ENCODE results near the gene C1orf146.

Gene C1orf146

DNA sequence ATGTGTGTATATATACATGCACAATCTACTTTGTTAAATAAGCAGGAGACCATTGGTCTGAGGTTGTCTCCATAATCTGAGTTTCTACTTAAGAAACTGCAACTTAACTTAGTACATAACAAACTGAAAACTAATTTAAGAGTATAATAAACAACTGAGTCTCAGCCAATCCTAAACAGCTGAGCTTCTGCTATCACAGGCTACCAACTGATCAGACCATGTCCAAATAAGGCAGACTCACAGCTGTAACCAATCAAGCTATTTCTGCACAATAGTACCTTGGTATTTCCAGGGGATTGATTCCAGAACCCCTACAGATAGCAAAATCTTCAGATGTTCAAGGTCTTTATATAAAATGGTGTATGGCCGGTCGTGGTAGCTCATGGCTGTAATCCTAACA is 26.0 kb upstream of the C1orf146 start:
- no peak overlapping the region for H3K4me3 ChIP-seq (ENCODE audit: control insufficient read depth, low read depth, low read length)
- TF ChIP-seq, protein P1, sequence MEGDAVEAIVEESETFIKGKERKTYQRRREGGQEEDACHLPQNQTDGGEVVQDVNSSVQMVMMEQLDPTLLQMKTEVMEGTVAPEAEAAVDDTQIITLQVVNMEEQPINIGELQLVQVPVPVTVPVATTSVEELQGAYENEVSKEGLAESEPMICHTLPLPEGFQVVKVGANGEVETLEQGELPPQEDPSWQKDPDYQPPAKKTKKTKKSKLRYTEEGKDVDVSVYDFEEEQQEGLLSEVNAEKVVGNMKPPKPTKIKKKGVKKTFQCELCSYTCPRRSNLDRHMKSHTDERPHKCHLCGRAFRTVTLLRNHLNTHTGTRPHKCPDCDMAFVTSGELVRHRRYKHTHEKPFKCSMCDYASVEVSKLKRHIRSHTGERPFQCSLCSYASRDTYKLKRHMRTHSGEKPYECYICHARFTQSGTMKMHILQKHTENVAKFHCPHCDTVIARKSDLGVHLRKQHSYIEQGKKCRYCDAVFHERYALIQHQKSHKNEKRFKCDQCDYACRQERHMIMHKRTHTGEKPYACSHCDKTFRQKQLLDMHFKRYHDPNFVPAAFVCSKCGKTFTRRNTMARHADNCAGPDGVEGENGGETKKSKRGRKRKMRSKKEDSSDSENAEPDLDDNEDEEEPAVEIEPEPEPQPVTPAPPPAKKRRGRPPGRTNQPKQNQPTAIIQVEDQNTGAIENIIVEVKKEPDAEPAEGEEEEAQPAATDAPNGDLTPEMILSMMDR (conservative IDR thresholded peaks at IDR 0.05; ENCODE audit: control insufficient read depth, insufficient read depth, low read depth, low read length), result no peak

DNA sequence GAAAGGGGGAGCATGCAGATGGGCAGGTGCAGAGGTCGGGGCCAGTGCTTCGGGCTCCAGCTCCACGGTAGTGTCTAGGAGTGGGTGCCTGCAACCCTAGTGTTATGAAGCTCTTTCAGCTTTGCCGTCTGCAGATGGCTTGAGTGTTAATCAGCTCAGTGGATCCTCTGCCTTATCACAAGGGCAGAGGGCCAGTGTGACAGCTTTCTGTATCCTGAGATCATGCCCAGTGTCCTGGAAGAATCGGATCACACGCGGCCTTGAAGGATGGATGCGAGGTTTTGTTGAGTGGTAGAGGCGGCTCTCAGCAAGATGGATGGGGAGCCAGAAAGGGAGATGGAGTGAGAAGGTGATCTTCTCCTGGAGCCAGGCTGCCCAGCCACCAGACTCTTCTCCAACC is 25.5 kb upstream of the C1orf146 start:
- H3K4me3 ChIP-seq (ENCODE audit: control insufficient read depth, low read depth, low read length), result no peak overlapping the region
- no peak for DNase-seq (ENCODE audit: low read depth)
- TF ChIP-seq, protein P1 (conservative IDR thresholded peaks at IDR 0.05; ENCODE audit: control insufficient read depth, insufficient read depth, low read depth, low read length), result no peak

More for the DNA sequence above, 26.0 kb upstream of the C1orf146 start:
- DNase-seq (ENCODE audit: low read depth), result no peak

DNA sequence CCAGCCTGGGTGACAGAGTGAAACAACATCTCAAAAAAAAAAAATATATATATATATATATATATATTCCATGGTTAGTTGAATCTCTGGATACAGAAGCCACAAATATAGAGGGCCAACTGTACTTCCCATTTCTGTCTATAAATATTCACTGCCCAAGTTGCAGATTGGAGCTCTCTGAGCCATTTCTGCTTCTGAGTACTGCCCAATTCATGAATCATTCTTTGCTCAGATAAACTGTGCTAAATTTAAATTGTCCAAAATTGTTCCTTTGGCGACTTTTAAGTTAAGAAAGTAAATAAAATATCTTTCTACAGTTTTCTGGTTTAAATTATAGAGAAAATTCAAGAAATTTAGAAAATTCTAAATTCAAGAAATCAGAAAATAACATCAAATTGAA is 23.2 kb upstream of the C1orf146 start:
- no peak for DNase-seq (ENCODE audit: low read depth)
- TF ChIP-seq, protein P1 (conservative IDR thresholded peaks at IDR 0.05; ENCODE audit: control insufficient read depth, insufficient read depth, low read depth, low read length), result no peak
- no peak overlapping the region for H3K4me3 ChIP-seq (ENCODE audit: control insufficient read depth, low read depth, low read length)

DNA sequence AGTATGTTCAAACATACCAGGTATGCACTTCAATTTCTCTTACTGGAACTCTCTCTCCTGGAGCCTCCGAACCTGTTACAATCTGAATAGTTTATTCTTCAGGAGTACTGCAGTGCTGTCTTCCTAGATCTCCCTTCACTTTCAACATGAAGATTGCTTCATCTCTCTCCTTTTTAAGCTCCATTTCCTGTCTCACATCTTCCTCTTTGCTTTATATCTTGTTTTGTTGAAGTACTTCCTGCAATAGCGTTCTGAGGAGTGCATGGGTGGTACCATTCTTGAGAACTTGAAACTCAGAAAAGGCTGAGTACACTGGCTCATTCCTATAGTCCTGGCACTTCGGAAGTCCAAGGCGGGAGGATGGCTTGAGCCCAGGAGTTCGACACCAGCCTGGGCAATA is 15.7 kb upstream of the C1orf146 start:
- H3K4me3 ChIP-seq (ENCODE audit: control insufficient read depth, low read depth, low read length), result no peak overlapping the region
- no peak for DNase-seq (ENCODE audit: low read depth)
- TF ChIP-seq, protein P1 (conservative IDR thresholded peaks at IDR 0.05; ENCODE audit: control insufficient read depth, insufficient read depth, low read depth, low read length), result no peak

DNA sequence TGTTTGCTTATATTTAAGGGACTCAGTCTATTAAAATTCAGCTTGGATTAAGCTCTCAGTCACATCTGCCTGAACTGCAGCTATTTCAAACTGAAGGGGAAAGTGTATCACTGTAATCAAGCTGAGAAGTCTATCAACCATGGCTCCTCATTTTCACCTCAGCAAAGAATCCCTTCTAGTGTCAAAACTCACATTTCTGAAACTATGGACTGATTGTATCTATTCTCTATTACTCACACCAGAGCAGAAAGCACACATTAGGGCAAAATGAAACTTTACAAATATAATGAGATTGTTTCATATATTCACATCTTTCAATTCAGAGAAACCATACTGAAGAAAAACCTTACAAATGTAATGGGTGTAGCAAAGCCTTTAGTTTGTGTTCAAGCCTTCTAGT is 14.6 kb upstream of the C1orf146 start:
- H3K4me3 ChIP-seq (ENCODE audit: control insufficient read depth, low read depth, low read length), result no peak overlapping the region
- TF ChIP-seq, protein P1 (conservative IDR thresholded peaks at IDR 0.05; ENCODE audit: control insufficient read depth, insufficient read depth, low read depth, low read length), result no peak
- DNase-seq (ENCODE audit: low read depth), result no peak

DNA sequence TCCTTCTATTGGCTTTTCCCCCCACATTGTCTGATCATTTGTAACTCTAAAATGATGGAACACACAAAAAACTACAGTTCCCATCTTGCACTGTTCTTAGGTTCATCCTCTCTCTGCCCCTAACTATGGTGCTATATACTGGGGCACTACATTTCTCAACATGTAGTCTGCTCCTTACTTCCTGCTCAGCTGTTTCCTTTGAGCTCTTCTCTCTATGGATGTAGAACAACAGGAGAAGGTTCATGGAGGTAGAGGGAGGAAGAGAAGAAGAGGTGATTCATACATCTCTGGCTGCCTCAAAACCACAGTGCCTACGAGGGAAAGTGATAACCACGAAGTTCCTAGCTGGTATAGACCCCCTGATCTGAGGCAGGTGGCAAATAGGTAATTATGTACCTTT is 7.0 kb upstream of the C1orf146 start:
- H3K4me3 ChIP-seq (ENCODE audit: control insufficient read depth, low read depth, low read length), result no peak overlapping the region
- TF ChIP-seq, protein P1 (conservative IDR thresholded peaks at IDR 0.05; ENCODE audit: control insufficient read depth, insufficient read depth, low read depth, low read length), result no peak
- no peak for DNase-seq (ENCODE audit: low read depth)

DNA sequence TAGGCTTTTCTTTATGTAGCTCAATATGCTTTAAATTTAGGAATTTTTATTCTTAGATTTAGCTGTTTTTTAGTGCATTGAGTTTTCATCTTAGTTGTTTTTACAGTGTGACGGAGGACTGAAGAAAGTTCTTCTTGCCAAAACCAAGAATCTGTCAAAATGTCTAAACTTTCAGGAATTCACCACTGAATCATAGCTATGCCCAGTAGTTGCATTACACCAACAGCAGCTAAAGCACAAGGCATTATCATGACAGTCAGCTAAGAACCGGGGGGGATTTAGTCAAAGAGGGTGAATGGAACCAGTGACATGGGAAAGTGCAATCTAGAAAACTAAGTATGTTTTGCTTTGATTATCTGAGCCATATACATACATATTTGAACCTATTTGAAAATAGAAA is 6.5 kb upstream of the C1orf146 start:
- DNase-seq (ENCODE audit: low read depth), result peak; percentile 66
- TF ChIP-seq, protein P1 (conservative IDR thresholded peaks at IDR 0.05; ENCODE audit: control insufficient read depth, insufficient read depth, low read depth, low read length), result no peak
- no peak overlapping the region for H3K4me3 ChIP-seq (ENCODE audit: control insufficient read depth, low read depth, low read length)

Data from fibroblast of mammary gland (primary cell).